Measurements from ENCODE around the gene AFG1L. TPM values are rescaled to one million over a fixed set of nuclear protein-coding genes. Genes with fewer than 3 reads are reported as not detected.

AFG1L gene
- total and polyA plus RNA-seq, 2 experiments from 2014 or later, result 9.4 to 9.7 TPM

DNA sequence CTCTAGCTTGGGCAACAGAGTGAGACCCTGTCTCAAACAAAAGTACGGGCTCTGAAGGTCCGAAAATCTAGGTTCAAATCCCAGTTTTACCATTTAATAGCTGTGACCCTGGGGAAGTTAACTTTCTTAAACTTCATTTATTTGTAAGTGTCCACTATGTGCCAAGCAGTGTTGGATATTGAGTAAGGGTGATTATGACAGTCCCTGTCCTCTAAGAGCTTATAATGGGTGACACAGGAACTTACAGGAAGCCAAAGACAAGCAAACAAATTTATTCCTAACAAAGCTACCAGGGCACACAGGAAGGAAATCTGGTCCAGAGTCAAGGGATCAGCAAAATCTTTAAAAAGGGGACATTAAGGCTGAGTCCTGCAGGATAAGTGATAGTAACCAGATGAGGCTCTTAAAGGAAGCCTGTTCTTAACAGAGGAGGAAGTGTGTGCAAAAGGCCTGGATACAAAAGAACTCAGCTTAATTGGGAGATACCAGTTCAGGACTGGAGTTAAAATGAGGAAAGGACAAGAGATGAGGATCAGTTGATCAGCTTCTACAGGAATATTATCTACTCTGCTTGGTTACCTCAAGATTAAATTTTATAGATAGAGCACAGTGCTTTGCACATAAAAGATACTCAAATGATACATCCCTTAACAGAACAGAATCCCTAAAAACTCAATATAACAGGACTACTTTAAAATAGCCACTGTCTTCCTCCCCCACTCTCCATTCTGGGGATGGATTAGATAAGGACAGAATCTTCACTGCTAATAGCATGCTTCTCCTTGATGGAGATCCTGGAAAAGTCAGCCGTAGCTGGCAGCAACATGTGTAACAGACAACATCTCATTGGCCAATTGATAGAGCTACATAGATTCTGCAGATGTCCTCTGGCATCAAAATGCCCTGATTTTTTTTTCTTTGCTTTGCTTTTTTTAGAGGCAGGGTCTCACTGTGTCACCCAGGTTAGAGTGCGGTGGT, 40.1 kb upstream of the AFG1L start:
- 85% methylated on average over 4 of the region's 4 CpGs for WGBS (ENCODE audit: low lambda C conversion rate, missing lambda C conversion rate)
- no peaks in the 10 kb centered on the region for H3K9me3 ChIP-seq (ENCODE audit: low read depth)
- no peak for TF ChIP-seq CTCF (IDR thresholded peaks at IDR 0.05; ENCODE audit: poor library complexity)
- no peak for TF ChIP-seq EZH2 (IDR thresholded peaks at IDR 0.05; ENCODE audit: borderline replicate concordance)
- no peak for TF ChIP-seq EZH2phosphoT487 (IDR thresholded peaks at IDR 0.05; ENCODE audit: low read depth, severe bottlenecking, unreplicated experiment)
- H3K36me3 ChIP-seq (replicated peaks; ENCODE audit: insufficient read depth, low read depth), result no peaks in the 10 kb centered on the region
- H3K27me3 ChIP-seq, result no peaks in the 10 kb centered on the region
- no peaks in the 10 kb centered on the region for H3K9me2 ChIP-seq (replicated peaks; ENCODE audit: insufficient read depth)
- H3K27ac ChIP-seq, result no peak overlapping the region
- H3K79me2 ChIP-seq, result peaks cover 100% of the 10 kb centered on the region
- H3K4me3 ChIP-seq, result no peak overlapping the region
- no peak overlapping the region for H3K4me2 ChIP-seq
- peaks cover 71% of the 10 kb centered on the region for H4K20me1 ChIP-seq (ENCODE audit: insufficient read depth, poor library complexity, severe bottlenecking)
- no peak for DNase-seq (ENCODE audit: low spot score)
- no peak overlapping the region for H2AFZ ChIP-seq
- H3K4me1 ChIP-seq (ENCODE audit: insufficient read depth), result peaks cover 19% of the 10 kb centered on the region

DNA sequence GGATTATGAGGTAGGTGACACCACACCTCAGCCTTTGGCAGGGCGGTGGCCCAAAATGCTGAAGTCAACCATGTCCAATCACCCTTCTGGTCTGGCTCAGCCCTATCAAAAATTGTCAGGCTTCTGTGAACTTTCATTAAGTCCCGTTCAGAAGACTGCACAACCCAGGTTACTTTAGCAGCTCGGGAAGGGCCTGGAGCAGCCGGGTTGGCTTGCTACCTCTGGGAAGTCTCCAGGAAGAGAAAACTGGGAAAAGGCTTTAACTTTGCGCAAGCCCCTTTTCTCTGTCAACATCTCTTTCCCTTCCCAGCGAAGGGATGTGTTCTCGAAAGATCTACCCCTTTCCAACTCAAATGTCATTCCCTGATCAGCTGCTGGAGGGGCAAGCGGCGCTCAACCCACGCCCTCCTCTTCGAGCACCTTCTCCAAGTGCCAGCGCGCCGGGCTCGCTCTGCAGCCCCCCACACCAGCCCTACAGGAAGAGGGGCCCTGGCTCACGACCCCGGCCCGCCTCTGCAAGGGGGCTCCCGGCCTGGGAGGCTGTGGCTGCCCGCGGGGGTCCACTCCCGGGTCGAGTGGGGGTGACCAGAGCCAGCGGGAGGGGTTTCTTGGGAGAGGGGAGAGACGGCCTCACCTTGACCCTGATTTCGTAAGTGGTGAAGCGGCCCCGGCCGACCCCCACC, 34.6 kb upstream of the AFG1L start:
- no peaks in the 10 kb centered on the region for H3K9me2 ChIP-seq (replicated peaks; ENCODE audit: insufficient read depth)
- peaks cover 53% of the 10 kb centered on the region for H3K79me2 ChIP-seq
- peaks cover 15% of the 10 kb centered on the region for H3K4me1 ChIP-seq (ENCODE audit: insufficient read depth)
- DNase-seq (ENCODE audit: low spot score), result peak; percentile 67
- H3K27me3 ChIP-seq, result no peaks in the 10 kb centered on the region
- under 1% methylated on average over 24 of the region's 29 CpGs for WGBS (ENCODE audit: low lambda C conversion rate, missing lambda C conversion rate)
- no peaks in the 10 kb centered on the region for H3K36me3 ChIP-seq (replicated peaks; ENCODE audit: insufficient read depth, low read depth)
- peak overlapping the region; percentile 60 for H2AFZ ChIP-seq
- H4K20me1 ChIP-seq (ENCODE audit: insufficient read depth, poor library complexity, severe bottlenecking), result peaks cover 23% of the 10 kb centered on the region
- H3K27ac ChIP-seq, result peak overlapping the region; percentile 91
- TF ChIP-seq CTCF (IDR thresholded peaks at IDR 0.05; ENCODE audit: poor library complexity) (no peak), EZH2phosphoT487 (IDR thresholded peaks at IDR 0.05; ENCODE audit: low read depth, severe bottlenecking, unreplicated experiment) (no peak), EZH2 (IDR thresholded peaks at IDR 0.05; ENCODE audit: borderline replicate concordance) (no peak)
- H3K9me3 ChIP-seq (ENCODE audit: low read depth), result no peaks in the 10 kb centered on the region
- peak overlapping the region; percentile 78 for H3K4me3 ChIP-seq
- H3K4me2 ChIP-seq, result peak overlapping the region; percentile 80

- WGBS (ENCODE audit: low lambda C conversion rate, missing lambda C conversion rate), result 1% methylated on average over 76 of the region's 83 CpGs
- Histone ChIP-seq H4K20me1 (ENCODE audit: insufficient read depth, poor library complexity, severe bottlenecking) (peaks cover 20% of the 10 kb centered on the region), H3K9me2 (replicated peaks; ENCODE audit: insufficient read depth) (no peaks in the 10 kb centered on the region), H3K9me3 (ENCODE audit: low read depth) (no peaks in the 10 kb centered on the region), H3K4me1 (ENCODE audit: insufficient read depth) (peaks cover 15% of the 10 kb centered on the region), H3K27ac (peak within 1 kb of the TSS; percentile 91), H3K4me2 (peak within 1 kb of the TSS; percentile 80), H3K4me3 (peak within 1 kb of the TSS; percentile 78), H2AFZ (peak within 1 kb of the TSS; percentile 91), H3K27me3 (no peaks in the 10 kb centered on the region), H3K36me3 (replicated peaks; ENCODE audit: insufficient read depth, low read depth) (no peaks in the 10 kb centered on the region), H3K79me2 (peaks cover 46% of the 10 kb centered on the region)
- peak; percentile 97 for DNase-seq (ENCODE audit: low spot score)
- peak; percentile 14 for TF ChIP-seq CTCF (IDR thresholded peaks at IDR 0.05; ENCODE audit: poor library complexity)
- TF ChIP-seq EZH2phosphoT487 (IDR thresholded peaks at IDR 0.05; ENCODE audit: low read depth, severe bottlenecking, unreplicated experiment), result no peak
Measured at GRCh38 chr6:108260809-108261569, 33.9 kb upstream of the AFG1L start, which contains the start of gene SNX3. Gene SNX3, minus strand, starts transcription at chr6:108261040. Its CDS starts 119 bp downstream, at chr6:108260921.
